ENCODE measurements around the gene GSN. TPM values are rescaled to one million over a fixed set of nuclear protein-coding genes. Genes with fewer than 3 reads are reported as not detected.

GSN gene
- total and polyA plus RNA-seq, 2 of the 13 experiments (the other 11 are each of a cell fraction or from before 2014, with no cell fraction given), result 294 to 307 TPM

DNA sequence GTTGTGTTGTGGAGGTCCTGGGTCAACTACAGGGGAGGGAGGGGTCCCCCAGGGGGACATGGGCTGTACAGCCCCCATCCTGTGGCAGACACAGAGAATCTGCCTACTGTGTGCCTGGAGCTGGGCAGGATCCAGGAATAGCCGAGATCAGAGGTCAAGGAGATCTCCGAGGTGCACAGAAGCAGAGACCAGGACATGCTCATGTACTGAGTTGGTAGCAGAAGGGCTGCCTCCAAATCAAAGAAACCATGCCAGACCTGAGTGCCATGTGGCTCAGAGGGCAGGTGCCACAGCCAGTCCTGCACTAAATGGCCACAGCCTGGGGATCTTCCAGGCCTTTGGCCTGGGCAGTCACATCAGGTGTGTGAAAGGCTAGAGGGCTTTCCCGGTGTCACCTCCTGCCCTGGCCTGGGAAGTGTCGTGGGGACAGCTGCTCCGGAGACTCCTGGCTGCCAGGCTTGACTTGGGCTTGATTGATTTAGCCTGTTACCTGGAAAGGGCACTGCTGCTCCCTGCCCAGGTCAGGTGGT, 27.8 kb downstream of the GSN start (continued):
- TF ChIP-seq, protein P1, sequence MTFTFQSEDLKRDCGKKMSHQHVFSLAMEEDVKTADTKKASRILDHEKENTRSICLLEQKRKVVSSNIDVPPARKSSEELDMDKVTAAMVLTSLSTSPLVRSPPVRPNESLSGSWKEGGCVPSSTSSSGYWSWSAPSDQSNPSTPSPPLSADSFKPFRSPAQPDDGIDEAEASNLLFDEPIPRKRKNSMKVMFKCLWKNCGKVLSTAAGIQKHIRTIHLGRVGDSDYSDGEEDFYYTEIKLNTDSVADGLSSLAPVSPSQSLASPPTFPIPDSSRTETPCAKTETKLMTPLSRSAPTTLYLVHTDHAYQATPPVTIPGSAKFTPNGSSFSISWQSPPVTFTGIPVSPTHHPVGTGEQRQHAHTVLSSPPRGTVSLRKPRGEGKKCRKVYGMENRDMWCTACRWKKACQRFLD (CRISPR knock-in tag; IDR thresholded peaks at IDR 0.05; ENCODE audit: borderline replicate concordance), result 0 out of 2 replicates have a peak, but pooled peaks have one; percentile 49
- TF ChIP-seq NFRKB (IDR thresholded peaks at IDR 0.05) (no peak), ZBTB7B (CRISPR knock-in tag; IDR thresholded peaks at IDR 0.05) (peak; percentile 63; the same call in 1 of the 2 replicates), NFATC3 (CRISPR knock-in tag; IDR thresholded peaks at IDR 0.05) (no peak), EP300 (IDR thresholded peaks at IDR 0.05; ENCODE audit: low read depth in 2 of 2, low read length in 2 of 2) (no peak), EP300 (CRISPR knock-in tag; IDR thresholded peaks at IDR 0.05; ENCODE audit: borderline replicate concordance) (no peak), HNF4A (CRISPR knock-in tag; IDR thresholded peaks at IDR 0.05) (peak; percentile 53), RBFOX2 (IDR thresholded peaks at IDR 0.05; ENCODE audit: low read depth, low read length) (0 out of 2 replicates have a peak, but pooled peaks have one; percentile 28), ZNF446 (CRISPR knock-in tag; IDR thresholded peaks at IDR 0.05) (no peak), ATM (IDR thresholded peaks at IDR 0.05; ENCODE audit: borderline replicate concordance) (no peak), ZNF24 (IDR thresholded peaks at IDR 0.05) (no peak), ZNF337 (CRISPR knock-in tag; IDR thresholded peaks at IDR 0.05; ENCODE audit: borderline replicate concordance, low read depth) (no peak), GTF2F1 (IDR thresholded peaks at IDR 0.05; ENCODE audit: low read length) (no peak), ZNF230 (CRISPR knock-in tag; IDR thresholded peaks at IDR 0.05) (no peak), ZNF430 (CRISPR knock-in tag; IDR thresholded peaks at IDR 0.05) (no peak), ZNF841 (CRISPR knock-in tag; IDR thresholded peaks at IDR 0.05; ENCODE audit: borderline replicate concordance) (no peak)
- TF ChIP-seq, protein P2, sequence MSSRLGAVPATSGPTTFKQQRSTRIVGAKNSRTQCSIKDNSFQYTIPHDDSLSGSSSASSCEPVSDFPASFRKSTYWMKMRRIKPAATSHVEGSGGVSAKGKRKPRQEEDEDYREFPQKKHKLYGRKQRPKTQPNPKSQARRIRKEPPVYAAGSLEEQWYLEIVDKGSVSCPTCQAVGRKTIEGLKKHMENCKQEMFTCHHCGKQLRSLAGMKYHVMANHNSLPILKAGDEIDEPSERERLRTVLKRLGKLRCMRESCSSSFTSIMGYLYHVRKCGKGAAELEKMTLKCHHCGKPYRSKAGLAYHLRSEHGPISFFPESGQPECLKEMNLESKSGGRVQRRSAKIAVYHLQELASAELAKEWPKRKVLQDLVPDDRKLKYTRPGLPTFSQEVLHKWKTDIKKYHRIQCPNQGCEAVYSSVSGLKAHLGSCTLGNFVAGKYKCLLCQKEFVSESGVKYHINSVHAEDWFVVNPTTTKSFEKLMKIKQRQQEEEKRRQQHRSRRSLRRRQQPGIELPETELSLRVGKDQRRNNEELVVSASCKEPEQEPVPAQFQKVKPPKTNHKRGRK (CRISPR knock-in tag; IDR thresholded peaks at IDR 0.05), result no peak
- TF ChIP-seq, protein P3, sequence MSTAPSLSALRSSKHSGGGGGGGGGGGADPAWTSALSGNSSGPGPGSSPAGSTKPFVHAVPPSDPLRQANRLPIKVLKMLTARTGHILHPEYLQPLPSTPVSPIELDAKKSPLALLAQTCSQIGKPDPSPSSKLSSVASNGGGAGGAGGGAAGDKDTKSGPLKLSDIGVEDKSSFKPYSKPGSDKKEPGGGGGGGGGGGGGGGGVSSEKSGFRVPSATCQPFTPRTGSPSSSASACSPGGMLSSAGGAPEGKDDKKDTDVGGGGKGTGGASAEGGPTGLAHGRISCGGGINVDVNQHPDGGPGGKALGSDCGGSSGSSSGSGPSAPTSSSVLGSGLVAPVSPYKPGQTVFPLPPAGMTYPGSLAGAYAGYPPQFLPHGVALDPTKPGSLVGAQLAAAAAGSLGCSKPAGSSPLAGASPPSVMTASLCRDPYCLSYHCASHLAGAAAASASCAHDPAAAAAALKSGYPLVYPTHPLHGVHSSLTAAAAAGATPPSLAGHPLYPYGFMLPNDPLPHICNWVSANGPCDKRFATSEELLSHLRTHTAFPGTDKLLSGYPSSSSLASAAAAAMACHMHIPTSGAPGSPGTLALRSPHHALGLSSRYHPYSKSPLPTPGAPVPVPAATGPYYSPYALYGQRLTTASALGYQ (CRISPR knock-in tag; IDR thresholded peaks at IDR 0.05), result no peak
- TF ChIP-seq, protein P4, sequence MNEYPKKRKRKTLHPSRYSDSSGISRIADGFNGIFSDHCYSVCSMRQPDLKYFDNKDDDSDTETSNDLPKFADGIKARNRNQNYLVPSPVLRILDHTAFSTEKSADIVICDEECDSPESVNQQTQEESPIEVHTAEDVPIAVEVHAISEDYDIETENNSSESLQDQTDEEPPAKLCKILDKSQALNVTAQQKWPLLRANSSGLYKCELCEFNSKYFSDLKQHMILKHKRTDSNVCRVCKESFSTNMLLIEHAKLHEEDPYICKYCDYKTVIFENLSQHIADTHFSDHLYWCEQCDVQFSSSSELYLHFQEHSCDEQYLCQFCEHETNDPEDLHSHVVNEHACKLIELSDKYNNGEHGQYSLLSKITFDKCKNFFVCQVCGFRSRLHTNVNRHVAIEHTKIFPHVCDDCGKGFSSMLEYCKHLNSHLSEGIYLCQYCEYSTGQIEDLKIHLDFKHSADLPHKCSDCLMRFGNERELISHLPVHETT (CRISPR knock-in tag; conservative IDR thresholded peaks at IDR 0.05), result no peak
- TF ChIP-seq, protein P5, sequence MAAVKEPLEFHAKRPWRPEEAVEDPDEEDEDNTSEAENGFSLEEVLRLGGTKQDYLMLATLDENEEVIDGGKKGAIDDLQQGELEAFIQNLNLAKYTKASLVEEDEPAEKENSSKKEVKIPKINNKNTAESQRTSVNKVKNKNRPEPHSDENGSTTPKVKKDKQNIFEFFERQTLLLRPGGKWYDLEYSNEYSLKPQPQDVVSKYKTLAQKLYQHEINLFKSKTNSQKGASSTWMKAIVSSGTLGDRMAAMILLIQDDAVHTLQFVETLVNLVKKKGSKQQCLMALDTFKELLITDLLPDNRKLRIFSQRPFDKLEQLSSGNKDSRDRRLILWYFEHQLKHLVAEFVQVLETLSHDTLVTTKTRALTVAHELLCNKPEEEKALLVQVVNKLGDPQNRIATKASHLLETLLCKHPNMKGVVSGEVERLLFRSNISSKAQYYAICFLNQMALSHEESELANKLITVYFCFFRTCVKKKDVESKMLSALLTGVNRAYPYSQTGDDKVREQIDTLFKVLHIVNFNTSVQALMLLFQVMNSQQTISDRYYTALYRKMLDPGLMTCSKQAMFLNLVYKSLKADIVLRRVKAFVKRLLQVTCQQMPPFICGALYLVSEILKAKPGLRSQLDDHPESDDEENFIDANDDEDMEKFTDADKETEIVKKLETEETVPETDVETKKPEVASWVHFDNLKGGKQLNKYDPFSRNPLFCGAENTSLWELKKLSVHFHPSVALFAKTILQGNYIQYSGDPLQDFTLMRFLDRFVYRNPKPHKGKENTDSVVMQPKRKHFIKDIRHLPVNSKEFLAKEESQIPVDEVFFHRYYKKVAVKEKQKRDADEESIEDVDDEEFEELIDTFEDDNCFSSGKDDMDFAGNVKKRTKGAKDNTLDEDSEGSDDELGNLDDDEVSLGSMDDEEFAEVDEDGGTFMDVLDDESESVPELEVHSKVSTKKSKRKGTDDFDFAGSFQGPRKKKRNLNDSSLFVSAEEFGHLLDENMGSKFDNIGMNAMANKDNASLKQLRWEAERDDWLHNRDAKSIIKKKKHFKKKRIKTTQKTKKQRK (IDR thresholded peaks at IDR 0.05; ENCODE audit: low read length), result no peak

Data from HepG2 (cell line).